ENCODE results near the gene GLOD5. TPM values are rescaled to one million over a fixed set of nuclear protein-coding genes. Genes with fewer than 3 reads are reported as not detected.

The GLOD5 gene
- total RNA-seq, 1 donor from 2014 or later, result not detected

- Mint-ChIP-seq H3K36me3 (ENCODE audit: unreplicated experiment) (no peaks in the 10 kb centered on the region), H3K27ac (ENCODE audit: unreplicated experiment) (no peak overlapping the region), H3K4me3 (ENCODE audit: unreplicated experiment) (no peak overlapping the region), H3K9me3 (ENCODE audit: unreplicated experiment) (peaks cover 1% of the 10 kb centered on the region), H3K27me3 (ENCODE audit: unreplicated experiment) (peaks cover 3% of the 10 kb centered on the region), H3K4me1 (ENCODE audit: low read depth, unreplicated experiment) (no peaks in the 10 kb centered on the region)
- no peak for DNase-seq
- TF ChIP-seq CTCF (IDR thresholded peaks at IDR 0.05; ENCODE audit: partially characterized antibody, unreplicated experiment), result no peak
Observed at GRCh38 chrX:48752498-48752897, 9.0 kb upstream of the GLOD5 start.

DNA sequence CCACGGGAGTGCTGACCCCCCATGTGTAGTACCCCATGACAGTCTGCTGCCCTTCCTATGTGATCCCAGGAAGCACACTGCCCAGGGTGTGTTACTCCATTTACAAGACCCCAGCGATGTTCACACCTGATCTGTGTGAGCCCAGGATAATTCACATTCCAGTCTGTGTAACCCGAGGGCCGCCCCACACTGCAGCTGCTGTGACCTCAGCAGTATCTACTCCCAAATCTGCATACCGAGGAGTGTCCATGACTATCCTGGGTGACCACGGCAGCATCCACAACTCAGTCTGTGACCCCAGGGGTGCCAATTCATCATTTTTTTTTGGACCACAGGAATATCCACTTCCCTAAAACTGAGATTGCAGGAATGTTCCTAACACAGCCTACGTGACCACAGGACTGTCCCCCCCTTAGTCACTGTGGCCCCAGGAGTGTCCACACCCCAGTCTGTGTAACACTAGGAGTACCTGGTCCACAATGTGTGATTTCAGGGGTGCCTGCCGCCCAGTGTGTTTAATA is 7.8 kb upstream of the GLOD5 start:
- no peak for DNase-seq
- Mint-ChIP-seq H3K27ac (ENCODE audit: unreplicated experiment) (no peak overlapping the region), H3K27me3 (ENCODE audit: unreplicated experiment) (peaks cover 3% of the 10 kb centered on the region), H3K4me3 (ENCODE audit: unreplicated experiment) (no peak overlapping the region), H3K4me1 (ENCODE audit: low read depth, unreplicated experiment) (no peaks in the 10 kb centered on the region), H3K9me3 (ENCODE audit: unreplicated experiment) (peaks cover 1% of the 10 kb centered on the region), H3K36me3 (ENCODE audit: unreplicated experiment) (no peaks in the 10 kb centered on the region)
- TF ChIP-seq CTCF (IDR thresholded peaks at IDR 0.05; ENCODE audit: partially characterized antibody, unreplicated experiment), result no peak

GRCh38 chrX:48754238-48754637 is 7.3 kb upstream of the GLOD5 start:
- no peak for TF ChIP-seq CTCF (IDR thresholded peaks at IDR 0.05; ENCODE audit: partially characterized antibody, unreplicated experiment)
- no peaks in the 10 kb centered on the region for H3K4me1 Mint-ChIP-seq (ENCODE audit: low read depth, unreplicated experiment)
- H3K9me3 Mint-ChIP-seq (ENCODE audit: unreplicated experiment), result peaks cover 1% of the 10 kb centered on the region
- H3K27ac Mint-ChIP-seq (ENCODE audit: unreplicated experiment), result no peak overlapping the region
- no peak overlapping the region for H3K4me3 Mint-ChIP-seq (ENCODE audit: unreplicated experiment)
- no peak for DNase-seq
- H3K27me3 Mint-ChIP-seq (ENCODE audit: unreplicated experiment), result peaks cover 3% of the 10 kb centered on the region
- H3K36me3 Mint-ChIP-seq (ENCODE audit: unreplicated experiment), result no peaks in the 10 kb centered on the region

DNA sequence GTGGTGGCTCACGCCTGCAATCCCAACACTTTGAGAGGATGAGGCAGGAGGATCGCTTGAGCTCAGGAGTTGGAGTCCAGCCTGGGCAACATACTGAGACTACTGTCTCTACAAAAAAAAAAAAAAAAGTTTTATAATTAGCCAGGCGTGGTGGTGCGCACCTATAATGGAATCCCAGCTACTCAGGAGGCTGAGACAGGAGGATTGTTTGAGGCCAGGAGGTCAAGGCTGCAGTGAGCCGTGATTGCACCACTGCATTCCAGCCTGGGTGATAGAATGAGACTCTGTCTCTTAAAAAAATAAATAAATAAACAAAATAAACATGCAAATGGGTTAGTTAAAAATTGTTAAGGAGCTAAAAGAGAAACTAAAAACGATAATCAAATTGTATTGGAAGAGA is 7.7 kb downstream of the GLOD5 start:
- Mint-ChIP-seq H3K4me3 (ENCODE audit: unreplicated experiment) (no peak overlapping the region), H3K27me3 (ENCODE audit: unreplicated experiment) (no peaks in the 10 kb centered on the region), H3K4me1 (ENCODE audit: low read depth, unreplicated experiment) (no peaks in the 10 kb centered on the region), H3K9me3 (ENCODE audit: unreplicated experiment) (no peaks in the 10 kb centered on the region), H3K27ac (ENCODE audit: unreplicated experiment) (no peak overlapping the region), H3K36me3 (ENCODE audit: unreplicated experiment) (no peaks in the 10 kb centered on the region)
- no peak for TF ChIP-seq CTCF (IDR thresholded peaks at IDR 0.05; ENCODE audit: partially characterized antibody, unreplicated experiment)
- DNase-seq, result no peak

GRCh38 chrX:48770296-48770695 is 8.7 kb downstream of the GLOD5 start:
- Mint-ChIP-seq H3K27ac (ENCODE audit: unreplicated experiment) (no peak overlapping the region), H3K27me3 (ENCODE audit: unreplicated experiment) (peaks cover 2% of the 10 kb centered on the region), H3K36me3 (ENCODE audit: unreplicated experiment) (no peaks in the 10 kb centered on the region), H3K4me3 (ENCODE audit: unreplicated experiment) (no peak overlapping the region), H3K4me1 (ENCODE audit: low read depth, unreplicated experiment) (no peaks in the 10 kb centered on the region), H3K9me3 (ENCODE audit: unreplicated experiment) (peaks cover 3% of the 10 kb centered on the region)
- no peak for DNase-seq
- TF ChIP-seq CTCF (IDR thresholded peaks at IDR 0.05; ENCODE audit: partially characterized antibody, unreplicated experiment), result no peak
